Measurements from ENCODE around the gene PTAFR. TPM values are rescaled to one million over a fixed set of nuclear protein-coding genes. Genes with fewer than 3 reads are reported as not detected.

PTAFR gene
- total RNA-seq, 1 donor from 2014 or later, result 0.48 TPM

- TF ChIP-seq CTCF (conservative IDR thresholded peaks at IDR 0.05), result no peak
- DNase-seq (ENCODE audit: extremely low spot score, unreplicated experiment), result no peak
- no peaks in the 10 kb centered on the region for H3K36me3 Mint-ChIP-seq
- no peaks in the 10 kb centered on the region for H3K27me3 Mint-ChIP-seq
- H3K4me1 Mint-ChIP-seq (ENCODE audit: unreplicated experiment), result no peaks in the 10 kb centered on the region
- H3K27ac Mint-ChIP-seq, result no peak overlapping the region
- no peaks in the 10 kb centered on the region for H3K9me3 Mint-ChIP-seq
- no peak overlapping the region for H3K4me3 Mint-ChIP-seq
Measured at GRCh38 chr1:28156821-28157220, 19.7 kb downstream of the PTAFR start.

- Mint-ChIP-seq H3K36me3 (no peaks in the 10 kb centered on the region), H3K27ac (no peak overlapping the region), H3K9me3 (no peaks in the 10 kb centered on the region), H3K4me1 (ENCODE audit: unreplicated experiment) (no peaks in the 10 kb centered on the region), H3K27me3 (no peaks in the 10 kb centered on the region), H3K4me3 (no peak overlapping the region)
- no peak for TF ChIP-seq CTCF (conservative IDR thresholded peaks at IDR 0.05)
- no peak for DNase-seq (ENCODE audit: extremely low spot score, unreplicated experiment)
Measured at GRCh38 chr1:28155628-28156027, 20.9 kb downstream of the PTAFR start.

- H3K36me3 Mint-ChIP-seq, result no peaks in the 10 kb centered on the region
- peaks cover 4% of the 10 kb centered on the region for H3K9me3 Mint-ChIP-seq
- no peaks in the 10 kb centered on the region for H3K27me3 Mint-ChIP-seq
- H3K4me1 Mint-ChIP-seq (ENCODE audit: unreplicated experiment), result no peaks in the 10 kb centered on the region
- H3K27ac Mint-ChIP-seq, result no peak overlapping the region
- no peak overlapping the region for H3K4me3 Mint-ChIP-seq
- no peak for TF ChIP-seq CTCF (conservative IDR thresholded peaks at IDR 0.05)
- DNase-seq (ENCODE audit: extremely low spot score, unreplicated experiment), result no peak
Measured at GRCh38 chr1:28154078-28154594, 22.4 kb downstream of the PTAFR start.

DNA sequence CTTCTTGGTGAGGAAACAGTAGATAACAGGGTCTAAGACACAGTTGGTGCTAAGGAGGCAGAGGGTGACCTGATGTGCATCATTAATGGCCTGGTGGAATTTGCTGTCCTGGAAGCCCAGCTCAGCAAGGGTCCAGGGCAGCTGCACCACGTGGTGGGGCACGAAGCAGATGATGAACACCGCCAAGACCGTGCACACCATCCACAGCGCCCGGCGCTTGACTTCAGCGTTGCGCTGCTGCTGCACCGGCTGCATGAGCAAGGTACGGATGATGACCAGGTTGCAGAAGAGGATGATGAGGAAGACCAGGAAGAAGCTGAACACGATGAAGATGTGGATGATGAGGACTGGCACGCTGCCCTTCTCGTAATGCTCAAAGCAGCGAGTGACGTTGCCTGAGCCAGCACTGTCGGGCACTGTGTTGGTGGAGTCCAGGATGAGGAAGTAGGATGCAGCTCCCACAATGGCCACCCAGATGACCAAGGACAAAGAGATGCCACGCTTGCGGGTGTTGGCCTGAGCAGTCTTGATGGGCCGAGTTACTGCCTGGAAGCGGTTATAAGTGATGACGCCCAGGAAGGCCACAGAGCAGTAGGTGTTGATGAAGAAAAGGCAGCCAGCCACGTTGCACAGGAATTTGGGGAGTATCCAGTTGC, 26.2 kb downstream of the PTAFR start:
- DNase-seq (ENCODE audit: extremely low spot score, unreplicated experiment), result no peak
- Mint-ChIP-seq H3K27ac (no peak overlapping the region), H3K27me3 (no peaks in the 10 kb centered on the region), H3K4me3 (no peak overlapping the region), H3K4me1 (ENCODE audit: unreplicated experiment) (no peaks in the 10 kb centered on the region), H3K9me3 (peaks cover 4% of the 10 kb centered on the region), H3K36me3 (no peaks in the 10 kb centered on the region)
- TF ChIP-seq CTCF (conservative IDR thresholded peaks at IDR 0.05), result no peak

GRCh38 chr1:28148880-28149195, 27.7 kb downstream of the PTAFR start:
- H3K4me3 Mint-ChIP-seq, result no peak overlapping the region
- no peak for DNase-seq (ENCODE audit: extremely low spot score, unreplicated experiment)
- TF ChIP-seq CTCF (conservative IDR thresholded peaks at IDR 0.05), result no peak
- H3K27me3 Mint-ChIP-seq, result no peaks in the 10 kb centered on the region
- H3K4me1 Mint-ChIP-seq (ENCODE audit: unreplicated experiment), result no peaks in the 10 kb centered on the region
- peaks cover 4% of the 10 kb centered on the region for H3K9me3 Mint-ChIP-seq
- no peaks in the 10 kb centered on the region for H3K36me3 Mint-ChIP-seq
- no peak overlapping the region for H3K27ac Mint-ChIP-seq

Measured in type B pancreatic cell (in vitro differentiated cells).